Measurements from ENCODE around the gene SLC12A9.

SLC12A9 gene

DNA sequence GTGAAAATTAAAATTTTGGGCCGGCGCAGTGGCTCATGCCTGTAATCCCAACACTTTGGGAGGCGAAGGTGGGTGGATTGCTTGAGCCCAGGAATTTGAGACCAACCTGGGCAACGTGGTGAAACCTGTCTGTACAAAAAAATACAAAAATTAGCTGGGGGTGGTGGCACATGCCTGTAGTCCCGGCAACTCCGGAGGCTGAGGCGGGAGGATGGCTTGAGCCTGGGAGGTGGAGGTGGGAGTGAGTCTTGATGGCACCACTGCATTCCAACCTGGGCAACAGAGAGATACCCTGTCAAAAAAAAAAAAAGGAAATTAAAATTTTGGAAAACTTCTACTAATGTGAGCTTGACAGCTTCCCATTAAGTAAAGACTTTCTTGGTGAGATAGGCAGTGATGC, 25.5 kb downstream of the SLC12A9 start:
- no peak for DNase-seq (ENCODE audit: low read depth in 1 of 2, low spot score in 1 of 2)
- Histone ChIP-seq H3K4me3 (replicated peaks; ENCODE audit: insufficient read depth, low read length) (no peak overlapping the region), H3K27ac (replicated peaks) (no peak overlapping the region), H3K27me3 (ENCODE audit: insufficient read depth, poor library complexity, severe bottlenecking) (no peaks in the 10 kb centered on the region)
- TF ChIP-seq POLR2AphosphoS5 (IDR thresholded peaks at IDR 0.05; ENCODE audit: low read depth): no peak
- no peak for TF ChIP-seq GABPA (IDR thresholded peaks at IDR 0.05; ENCODE audit: low read depth)
- TF ChIP-seq, protein P1, sequence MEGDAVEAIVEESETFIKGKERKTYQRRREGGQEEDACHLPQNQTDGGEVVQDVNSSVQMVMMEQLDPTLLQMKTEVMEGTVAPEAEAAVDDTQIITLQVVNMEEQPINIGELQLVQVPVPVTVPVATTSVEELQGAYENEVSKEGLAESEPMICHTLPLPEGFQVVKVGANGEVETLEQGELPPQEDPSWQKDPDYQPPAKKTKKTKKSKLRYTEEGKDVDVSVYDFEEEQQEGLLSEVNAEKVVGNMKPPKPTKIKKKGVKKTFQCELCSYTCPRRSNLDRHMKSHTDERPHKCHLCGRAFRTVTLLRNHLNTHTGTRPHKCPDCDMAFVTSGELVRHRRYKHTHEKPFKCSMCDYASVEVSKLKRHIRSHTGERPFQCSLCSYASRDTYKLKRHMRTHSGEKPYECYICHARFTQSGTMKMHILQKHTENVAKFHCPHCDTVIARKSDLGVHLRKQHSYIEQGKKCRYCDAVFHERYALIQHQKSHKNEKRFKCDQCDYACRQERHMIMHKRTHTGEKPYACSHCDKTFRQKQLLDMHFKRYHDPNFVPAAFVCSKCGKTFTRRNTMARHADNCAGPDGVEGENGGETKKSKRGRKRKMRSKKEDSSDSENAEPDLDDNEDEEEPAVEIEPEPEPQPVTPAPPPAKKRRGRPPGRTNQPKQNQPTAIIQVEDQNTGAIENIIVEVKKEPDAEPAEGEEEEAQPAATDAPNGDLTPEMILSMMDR (IDR thresholded peaks at IDR 0.05; ENCODE audit: insufficient read depth, low read length): no peak
- TF ChIP-seq, protein P2, sequence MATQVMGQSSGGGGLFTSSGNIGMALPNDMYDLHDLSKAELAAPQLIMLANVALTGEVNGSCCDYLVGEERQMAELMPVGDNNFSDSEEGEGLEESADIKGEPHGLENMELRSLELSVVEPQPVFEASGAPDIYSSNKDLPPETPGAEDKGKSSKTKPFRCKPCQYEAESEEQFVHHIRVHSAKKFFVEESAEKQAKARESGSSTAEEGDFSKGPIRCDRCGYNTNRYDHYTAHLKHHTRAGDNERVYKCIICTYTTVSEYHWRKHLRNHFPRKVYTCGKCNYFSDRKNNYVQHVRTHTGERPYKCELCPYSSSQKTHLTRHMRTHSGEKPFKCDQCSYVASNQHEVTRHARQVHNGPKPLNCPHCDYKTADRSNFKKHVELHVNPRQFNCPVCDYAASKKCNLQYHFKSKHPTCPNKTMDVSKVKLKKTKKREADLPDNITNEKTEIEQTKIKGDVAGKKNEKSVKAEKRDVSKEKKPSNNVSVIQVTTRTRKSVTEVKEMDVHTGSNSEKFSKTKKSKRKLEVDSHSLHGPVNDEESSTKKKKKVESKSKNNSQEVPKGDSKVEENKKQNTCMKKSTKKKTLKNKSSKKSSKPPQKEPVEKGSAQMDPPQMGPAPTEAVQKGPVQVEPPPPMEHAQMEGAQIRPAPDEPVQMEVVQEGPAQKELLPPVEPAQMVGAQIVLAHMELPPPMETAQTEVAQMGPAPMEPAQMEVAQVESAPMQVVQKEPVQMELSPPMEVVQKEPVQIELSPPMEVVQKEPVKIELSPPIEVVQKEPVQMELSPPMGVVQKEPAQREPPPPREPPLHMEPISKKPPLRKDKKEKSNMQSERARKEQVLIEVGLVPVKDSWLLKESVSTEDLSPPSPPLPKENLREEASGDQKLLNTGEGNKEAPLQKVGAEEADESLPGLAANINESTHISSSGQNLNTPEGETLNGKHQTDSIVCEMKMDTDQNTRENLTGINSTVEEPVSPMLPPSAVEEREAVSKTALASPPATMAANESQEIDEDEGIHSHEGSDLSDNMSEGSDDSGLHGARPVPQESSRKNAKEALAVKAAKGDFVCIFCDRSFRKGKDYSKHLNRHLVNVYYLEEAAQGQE (IDR thresholded peaks at IDR 0.05; ENCODE audit: insufficient replicate concordance, low read depth): no peak
- no peak for TF ChIP-seq SPI1 (IDR thresholded peaks at IDR 0.05; ENCODE audit: borderline replicate concordance, low read depth)

DNA sequence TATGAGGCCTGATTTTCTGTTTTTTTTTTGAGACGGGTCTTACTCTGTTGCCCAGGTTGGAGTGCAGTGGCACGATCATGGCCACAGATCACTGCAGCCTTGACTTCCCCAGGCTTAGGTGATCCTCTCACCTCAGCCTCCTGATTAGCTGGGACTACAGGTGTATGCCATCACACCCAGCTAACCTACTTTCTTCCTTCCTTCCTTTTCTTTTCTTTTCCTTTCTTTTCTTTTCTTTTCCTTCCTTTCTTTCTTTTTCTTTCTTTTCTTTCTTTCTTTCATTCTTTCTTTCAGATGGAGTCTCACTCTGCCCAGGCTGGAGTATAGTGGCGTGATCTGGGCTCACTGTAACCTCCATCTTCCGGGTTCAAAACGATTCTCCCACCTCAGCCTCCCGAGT, 26.2 kb downstream of the SLC12A9 start:
- H3K4me3 ChIP-seq (replicated peaks; ENCODE audit: insufficient read depth, low read length): no peak overlapping the region
- no peak overlapping the region for H3K27ac ChIP-seq (replicated peaks)
- no peak for DNase-seq (ENCODE audit: low read depth in 1 of 2, low spot score in 1 of 2)
- TF ChIP-seq SPI1 (IDR thresholded peaks at IDR 0.05; ENCODE audit: borderline replicate concordance, low read depth): no peak
- TF ChIP-seq, protein P2 (IDR thresholded peaks at IDR 0.05; ENCODE audit: insufficient replicate concordance, low read depth): no peak
- TF ChIP-seq, protein P1 (IDR thresholded peaks at IDR 0.05; ENCODE audit: insufficient read depth, low read length): no peak
- no peak for TF ChIP-seq POLR2AphosphoS5 (IDR thresholded peaks at IDR 0.05; ENCODE audit: low read depth)
- TF ChIP-seq GABPA (IDR thresholded peaks at IDR 0.05; ENCODE audit: low read depth): no peak
- H3K27me3 ChIP-seq (ENCODE audit: insufficient read depth, poor library complexity, severe bottlenecking): no peaks in the 10 kb centered on the region

DNA sequence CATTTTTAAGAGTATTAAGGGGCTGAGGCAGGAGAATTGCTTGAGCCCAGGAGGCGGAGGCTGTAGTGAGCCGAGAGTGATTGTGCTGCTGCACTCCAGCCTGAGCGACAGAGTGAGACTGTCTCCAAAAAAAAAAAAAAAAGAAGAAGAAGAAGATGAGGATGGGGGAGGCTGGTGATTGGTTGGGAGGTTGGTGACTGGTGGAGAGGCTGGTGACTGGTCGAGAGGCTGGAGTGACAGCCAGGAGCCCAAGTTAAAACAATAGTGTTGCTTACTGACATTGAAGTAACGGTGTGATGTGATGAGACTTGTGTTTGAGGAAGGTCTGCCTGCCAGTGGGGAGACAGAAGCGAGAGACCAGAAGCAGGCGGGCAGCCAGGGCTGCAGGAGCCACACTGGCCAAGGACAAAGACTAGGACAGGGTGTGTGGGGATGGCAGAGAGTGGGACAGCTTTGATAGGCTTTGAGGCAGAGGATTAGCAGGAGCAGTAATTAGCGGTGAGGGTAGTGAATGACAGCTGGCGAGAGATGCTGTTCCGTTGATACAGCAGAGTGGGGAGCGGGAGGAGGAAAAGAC, 27.3 kb downstream of the SLC12A9 start:
- Histone ChIP-seq H3K4me3 (replicated peaks; ENCODE audit: insufficient read depth, low read length) (no peak overlapping the region), H3K27ac (replicated peaks) (no peak overlapping the region), H3K27me3 (ENCODE audit: insufficient read depth, poor library complexity, severe bottlenecking) (no peaks in the 10 kb centered on the region)
- no peak for DNase-seq (ENCODE audit: low read depth in 1 of 2, low spot score in 1 of 2)
- TF ChIP-seq POLR2AphosphoS5 (IDR thresholded peaks at IDR 0.05; ENCODE audit: low read depth): no peak
- no peak for TF ChIP-seq SPI1 (IDR thresholded peaks at IDR 0.05; ENCODE audit: borderline replicate concordance, low read depth)
- TF ChIP-seq, protein P2 (IDR thresholded peaks at IDR 0.05; ENCODE audit: insufficient replicate concordance, low read depth): no peak
- TF ChIP-seq, protein P1 (IDR thresholded peaks at IDR 0.05; ENCODE audit: insufficient read depth, low read length): no peak
- no peak for TF ChIP-seq GABPA (IDR thresholded peaks at IDR 0.05; ENCODE audit: low read depth)

All from HL-60 (cell line).